ENCODE results near the gene CDCA3.

Gene CDCA3

GRCh38 chr12:6852651-6853354 is 1.7 kb upstream of the CDCA3 start:
- DNase-seq, result no peak

GRCh38 chr12:6851921-6852650 is 1.0 kb upstream of the CDCA3 start, which contains the start of gene USP5:
USP5 (plus strand) TSS chr12:6852150; CDS start chr12:6852180, 30 bp downstream.
- DNase-seq, result peak; percentile 97

- no peak for DNase-seq
These were observed 312 bp downstream of the CDCA3 start for GRCh38 chr12:6850796-6851152.

GRCh38 chr12:6849976-6850560 is 1.0 kb downstream of the CDCA3 start:
- no peak for DNase-seq

GRCh38 chr12:6849427-6849826 is 1.7 kb downstream of the CDCA3 start:
- DNase-seq, result no peak

GRCh38 chr12:6847676-6848075 is 3.4 kb downstream of the CDCA3 start:
- no peak for DNase-seq

- DNase-seq, result no peak
These were observed 4.7 kb downstream of the CDCA3 start for GRCh38 chr12:6846316-6846869.

GRCh38 chr12:6845395-6845794 is 5.7 kb downstream of the CDCA3 start:
- no peak for DNase-seq

- no peak for DNase-seq
These were observed 7.8 kb downstream of the CDCA3 start for GRCh38 chr12:6843118-6843902.

- no peak for DNase-seq
These were observed 9.0 kb downstream of the CDCA3 start for GRCh38 chr12:6842075-6842474.

GRCh38 chr12:6840761-6841515 is 10.1 kb downstream of the CDCA3 start, which contains the start of gene GNB3:
GNB3 (plus strand) TSS chr12:6840925; CDS start chr12:6841288, 363 bp downstream.
- DNase-seq, result no peak

GRCh38 chr12:6840330-6840729 is 10.8 kb downstream of the CDCA3 start:
- DNase-seq, result no peak

- no peak for DNase-seq
These were observed 11.4 kb downstream of the CDCA3 start for GRCh38 chr12:6839482-6840201.

GRCh38 chr12:6838854-6839253 is 12.2 kb downstream of the CDCA3 start:
- DNase-seq, result no peak

- no peak for DNase-seq
These were observed 13.6 kb downstream of the CDCA3 start for GRCh38 chr12:6837370-6838060.

- no peak for DNase-seq
These were observed 14.2 kb downstream of the CDCA3 start for GRCh38 chr12:6836851-6837250.

GRCh38 chr12:6834873-6835272 is 16.2 kb downstream of the CDCA3 start:
- no peak for DNase-seq

- no peak for DNase-seq
These were observed 16.8 kb downstream of the CDCA3 start for GRCh38 chr12:6834254-6834653.

- no peak for DNase-seq
These were observed 17.7 kb downstream of the CDCA3 start for GRCh38 chr12:6833189-6833890.

- no peak for DNase-seq
These were observed 19.0 kb downstream of the CDCA3 start for GRCh38 chr12:6832125-6832524.

Measured in activated gamma-delta T cell (primary cell).